HG03342 (cell line): Measurements from ENCODE around the gene ABL2.

Experiments
- ATAC-seq: cut with Tn5 transposase; IDR thresholded peaks from one replicate; pipeline ENCODE4 v1.9.1; 2021; ENCODE audit warnings: mild to moderate bottlenecking, moderate library complexity; ENCODE audit not compliant: unreplicated experiment

The ABL2 gene

GRCh38 chr1:179058487-179059483 lies 170.7 kb downstream of the ABL2 start:
- no peak for ATAC-seq

- ATAC-seq, result no peak
These were observed 173.5 kb downstream of the ABL2 start for GRCh38 chr1:179055937-179056336.

GRCh38 chr1:179053486-179053885 lies 176.0 kb downstream of the ABL2 start:
- no peak for ATAC-seq

GRCh38 chr1:179052776-179053175 lies 176.7 kb downstream of the ABL2 start:
- ATAC-seq, result no peak
